HEK293T (cell line): ENCODE data around the gene PIBF1.
"Not testable (repeated sequence)": the region's sequence is repeated elsewhere in the genome, so short reads cannot be mapped to it uniquely, and the experiment has no call there.

Experiments used
- CTCF ChIA-PET: fragments of 350-600 bp; formaldehyde crosslinking; extraction: SDS; loops from one replicate; lab custom pipeline; 2021; ENCODE audit warnings: antibody characterized with exemption, inconsistent platforms; lab: Yijun Ruan, JAX
- POLR2A ChIA-PET: fragments of 350-600 bp; formaldehyde crosslinking; extraction: SDS; loops from one replicate; lab custom pipeline; 2020; ENCODE audit warnings: antibody characterized with exemption, inconsistent platforms; lab: Yijun Ruan, JAX
- DNase-seq: peaks from one replicate; pipeline ENCODE4 v3.0.0; 2012; ENCODE audit warnings: mixed read lengths; ENCODE audit errors: extremely low spot score
- ARNT ChIP-seq: fragments of 450-650 bp; IDR thresholded peaks from 2 replicates; pipeline ENCODE4 v1.6.1; 2017; ENCODE audit warnings: mild to moderate bottlenecking
- BHLHE40 ChIP-seq: fragments of 450-650 bp; IDR thresholded peaks from 2 replicates; pipeline ENCODE4 v1.6.1; 2016; ENCODE audit warnings: mild to moderate bottlenecking, moderate library complexity, borderline replicate concordance
- CTBP1 ChIP-seq: fragments of 450-650 bp; IDR thresholded peaks from 2 replicates; pipeline ENCODE4 v1.6.1; 2016; ENCODE audit warnings: borderline replicate concordance
- ELF4 ChIP-seq: fragments of 450-650 bp; IDR thresholded peaks from 2 replicates; pipeline ENCODE4 v1.6.1; 2017; ENCODE audit warnings: antibody characterized with exemption
- FOXA1 ChIP-seq: fragments of 450-650 bp; IDR thresholded peaks from 2 replicates; pipeline ENCODE4 v1.6.1; 2016; ENCODE audit warnings: mild to moderate bottlenecking
- FOXK2 ChIP-seq: fragments of 450-650 bp; IDR thresholded peaks from 2 replicates; pipeline ENCODE4 v1.6.1; 2016; ENCODE audit warnings: mild to moderate bottlenecking
- FOXM1 ChIP-seq: fragments of 450-650 bp; IDR thresholded peaks from 2 replicates; pipeline ENCODE4 v1.6.1; 2017; ENCODE audit warnings: mild to moderate bottlenecking, borderline replicate concordance
- HDGF ChIP-seq: fragments of 450-650 bp; IDR thresholded peaks from 2 replicates; pipeline ENCODE4 v1.6.1; 2017; ENCODE audit warnings: antibody characterized with exemption, borderline replicate concordance
- L3MBTL2 ChIP-seq: fragments of 450-650 bp; conservative IDR thresholded peaks from 2 replicates; pipeline ENCODE4 v1.6.1; 2016; ENCODE audit warnings: mild to moderate bottlenecking
- LEF1 ChIP-seq: fragments of 450-650 bp; IDR thresholded peaks from 2 replicates; pipeline ENCODE4 v1.6.1; 2017; ENCODE audit warnings: mild to moderate bottlenecking, borderline replicate concordance
- NFRKB ChIP-seq: fragments of 450-650 bp; IDR thresholded peaks from 2 replicates; pipeline ENCODE4 v1.6.1; 2016; ENCODE audit warnings: mild to moderate bottlenecking, moderate library complexity
- SP1 ChIP-seq: fragments of 450-650 bp; IDR thresholded peaks from 2 replicates; pipeline ENCODE4 v1.6.1; 2017
- SUZ12 ChIP-seq: fragments of 450-650 bp; IDR thresholded peaks from 2 replicates; pipeline ENCODE4 v1.6.1; 2016; ENCODE audit warnings: mild to moderate bottlenecking
- TARDBP ChIP-seq: fragments of 450-650 bp; IDR thresholded peaks from 2 replicates; pipeline ENCODE4 v1.6.1; 2016
- ZNF384 ChIP-seq: fragments of 450-650 bp; IDR thresholded peaks from 2 replicates; pipeline ENCODE4 v1.6.1; 2016
- TF ChIP-seq, protein P1 (sequence below): fragments of 450-650 bp; IDR thresholded peaks from 2 replicates; pipeline ENCODE4 v1.6.1; 2016

PIBF1 gene

GRCh38 chr13:73040484-73040883 lies 258.6 kb downstream of the PIBF1 start:
- TF ChIP-seq, protein P1, sequence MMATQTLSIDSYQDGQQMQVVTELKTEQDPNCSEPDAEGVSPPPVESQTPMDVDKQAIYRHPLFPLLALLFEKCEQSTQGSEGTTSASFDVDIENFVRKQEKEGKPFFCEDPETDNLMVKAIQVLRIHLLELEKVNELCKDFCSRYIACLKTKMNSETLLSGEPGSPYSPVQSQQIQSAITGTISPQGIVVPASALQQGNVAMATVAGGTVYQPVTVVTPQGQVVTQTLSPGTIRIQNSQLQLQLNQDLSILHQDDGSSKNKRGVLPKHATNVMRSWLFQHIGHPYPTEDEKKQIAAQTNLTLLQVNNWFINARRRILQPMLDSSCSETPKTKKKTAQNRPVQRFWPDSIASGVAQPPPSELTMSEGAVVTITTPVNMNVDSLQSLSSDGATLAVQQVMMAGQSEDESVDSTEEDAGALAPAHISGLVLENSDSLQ, result no peak
- no peak for TF ChIP-seq ELF4
- no peak for TF ChIP-seq FOXM1
- no peak for TF ChIP-seq BHLHE40
- ChIA-PET CTCF (interaction anchor here (1.5 kb wide), 1 partner anchor 18 kb away, joined by 3 read pairs; the partner anchor contains the start of gene KLF5), POLR2A (no interaction called here)

GRCh38 chr13:73040968-73041596 lies 259.1 kb downstream of the PIBF1 start:
- TF ChIP-seq, protein P1, result no peak
- TF ChIP-seq FOXM1 (0 out of 2 replicates have a peak, but pooled peaks have one; percentile 7), ELF4 (no peak), BHLHE40 (no peak)
- POLR2A ChIA-PET, result no interaction called here

More at GRCh38 chr13:73040484-73040883, 258.6 kb downstream of the PIBF1 start:
- no peak for DNase-seq

DNA sequence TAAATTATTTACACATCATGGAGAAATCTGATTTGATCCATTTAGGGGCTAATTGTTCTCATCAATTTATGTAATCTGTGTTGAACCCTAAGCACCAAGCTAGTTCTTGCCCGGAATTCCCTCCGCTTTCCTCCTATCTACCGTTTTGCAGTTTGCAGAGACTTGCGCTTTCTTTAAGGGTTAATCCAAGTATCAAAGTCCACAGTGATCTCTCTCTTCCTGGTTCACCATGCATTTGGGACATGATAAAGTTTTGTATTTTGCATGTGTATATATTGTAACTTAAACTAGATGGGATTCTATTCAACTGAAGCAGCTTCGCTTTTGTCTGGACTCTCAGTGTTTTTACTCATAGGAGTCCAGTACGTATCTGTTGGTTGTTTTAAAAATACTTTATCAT lies 263.1 kb downstream of the PIBF1 start:
- TF ChIP-seq ARNT, result no peak
- TF ChIP-seq, protein P1, result no peak
- no peak for TF ChIP-seq CTBP1
- no peak for TF ChIP-seq NFRKB
- TF ChIP-seq HDGF, result no peak
- TF ChIP-seq FOXK2, result no peak
- TF ChIP-seq L3MBTL2, result no peak
- no peak for TF ChIP-seq TARDBP
- no peak for TF ChIP-seq FOXA1
- no peak for TF ChIP-seq ZNF384
- TF ChIP-seq SP1, result no peak
- TF ChIP-seq LEF1, result no peak
- no peak for TF ChIP-seq ELF4
- TF ChIP-seq FOXM1, result no peak
- no peak for TF ChIP-seq SUZ12
- TF ChIP-seq BHLHE40, result no peak
- POLR2A ChIA-PET, result interaction anchor here (1.7 kb wide), 1 partner anchor 14 kb away, joined by 6 read pairs; the partner anchor contains the start of gene KLF5
- DNase-seq, result no peak

More at GRCh38 chr13:73040968-73041596, 259.1 kb downstream of the PIBF1 start:
- CTCF ChIA-PET, result interaction anchor here (0.7 kb wide), 1 partner anchor 52 kb away, joined by 3 read pairs; no protein-coding TSS in a partner anchor
- DNase-seq, result no peak

GRCh38 chr13:73048615-73049014 lies 266.7 kb downstream of the PIBF1 start:
- CTCF ChIA-PET, POLR2A ChIA-PET, DNase-seq: not testable (repeated sequence)

More for the DNA sequence above, 263.1 kb downstream of the PIBF1 start:
- CTCF ChIA-PET, result interaction anchor here (0.6 to 0.7 kb wide), 2 partner anchors 76 to 204 kb away, joined by 3 read pairs; no protein-coding TSS in a partner anchor

- ChIA-PET CTCF (interaction anchor here (0.6 kb wide), 1 partner anchor 195 kb away, joined by 4 read pairs; no protein-coding TSS in a partner anchor), POLR2A (no interaction called here)
- TF ChIP-seq SP1 (no peak), FOXA1 (no peak)
- DNase-seq, result no peak
Observed at GRCh38 chr13:73054712-73055111, 272.8 kb downstream of the PIBF1 start.

- no peak for TF ChIP-seq FOXA1
- no peak for TF ChIP-seq SP1
- no peak for TF ChIP-seq SUZ12
- TF ChIP-seq FOXM1, result no peak
- no peak for TF ChIP-seq ELF4
- TF ChIP-seq NFRKB, result no peak
- TF ChIP-seq L3MBTL2, result no peak
- no peak for TF ChIP-seq TARDBP
- no peak for TF ChIP-seq CTBP1
- TF ChIP-seq ARNT, result no peak
- TF ChIP-seq LEF1, result no peak
- TF ChIP-seq BHLHE40, result no peak
- DNase-seq, result no peak
- ChIA-PET POLR2A (no interaction called here), CTCF (interaction anchor here (0.6 kb wide), 1 partner anchor 29 kb away, joined by 3 read pairs; no protein-coding TSS in a partner anchor)
Observed at GRCh38 chr13:73055813-73056564, 274.1 kb downstream of the PIBF1 start.

DNA sequence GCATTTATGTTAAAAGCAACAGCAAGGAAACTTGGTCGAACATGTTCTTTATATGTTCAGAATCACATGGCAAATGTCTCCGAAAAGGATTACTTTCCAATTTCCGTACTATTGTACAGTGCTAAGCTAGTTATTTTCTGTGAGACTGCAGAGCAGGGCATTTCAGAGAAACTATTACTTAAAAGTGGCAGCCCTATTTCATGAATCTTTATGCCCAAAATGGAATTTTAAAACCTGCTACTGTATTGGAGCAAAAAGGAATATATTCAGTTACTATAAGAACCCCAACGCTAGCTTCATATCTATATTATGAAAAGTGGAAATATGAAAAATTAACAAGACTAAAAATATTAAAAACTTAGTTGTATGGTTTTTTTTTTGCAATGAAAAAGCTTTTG lies 274.6 kb downstream of the PIBF1 start:
- POLR2A ChIA-PET, result no interaction called here
- no peak for DNase-seq
- TF ChIP-seq ZNF384 (no peak), HDGF (no peak), FOXA1 (no peak), SP1 (no peak), ELF4 (no peak), ARNT (no peak), NFRKB (no peak), L3MBTL2 (no peak), CTBP1 (no peak), BHLHE40 (no peak), LEF1 (no peak), FOXK2 (no peak), TARDBP (no peak), SUZ12 (no peak)
- TF ChIP-seq, protein P1, result no peak
- CTCF ChIA-PET, result no interaction called here
